AG04449 (cell line): Measurements from ENCODE around the gene PYDC2.
"Not testable (repeated sequence)": the region's sequence is repeated elsewhere in the genome, so short reads cannot be mapped to it uniquely, and the experiment has no call there.

Experiments
- CTCF ChIA-PET: fragments of 350-600 bp; formaldehyde crosslinking; extraction: SDS; loops from one replicate; lab custom pipeline; 2021; ENCODE audit warnings: antibody characterized with exemption; lab: Yijun Ruan, JAX
- POLR2A ChIA-PET: fragments of 400-600, 350-600 bp; formaldehyde crosslinking; extraction: SDS; loops from one replicate; lab custom pipeline; 2020; ENCODE audit warnings: antibody characterized with exemption, inconsistent platforms; lab: Yijun Ruan, JAX
- DNase-seq: peaks from one replicate; pipeline ENCODE4 v3.0.0-alpha.2; 2010; ENCODE audit warnings: low read depth, low spot score
- H3K4me3 ChIP-seq: 2 replicates; pipeline ENCODE4 v1.5.1; 2011; ENCODE audit warnings: low read depth, mild to moderate bottlenecking, control low read depth, low read length
- CTCF ChIP-seq: IDR thresholded peaks from one replicate; pipeline ENCODE4 v1.5.1; 2011; ENCODE audit warnings: mild to moderate bottlenecking, moderate library complexity, low read length, control low read depth, inconsistent platforms; ENCODE audit not compliant: insufficient read depth; ENCODE audit errors: missing control alignments

PYDC2 gene

DNA sequence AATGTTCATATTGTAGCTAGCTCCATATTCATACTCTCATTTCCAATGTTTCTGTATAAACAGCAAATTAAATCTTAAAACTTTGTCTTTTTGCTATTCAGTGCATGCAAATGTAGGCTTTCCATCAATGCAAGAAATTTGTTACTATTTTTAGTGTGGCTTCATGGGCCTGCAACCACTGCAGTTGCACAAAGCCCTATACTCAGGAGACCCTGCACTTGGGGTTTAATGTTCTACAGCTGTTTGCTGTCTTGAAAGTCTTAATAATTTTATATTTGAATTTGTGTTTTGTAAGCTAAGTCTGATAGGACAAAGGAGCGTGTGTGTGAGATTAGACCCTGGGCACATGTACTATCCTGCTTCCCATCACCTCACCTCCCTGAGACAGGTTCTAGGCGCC is 9.6 kb downstream of the PYDC2 start:
- no peak for TF ChIP-seq CTCF
- ChIA-PET POLR2A (no interaction called here), CTCF (no interaction called here)
- no peak for DNase-seq
- H3K4me3 ChIP-seq, result no peak overlapping the region

- ChIA-PET CTCF (no interaction called here), POLR2A (no interaction called here)
- no peak for TF ChIP-seq CTCF
- DNase-seq, result no peak
- no peak overlapping the region for H3K4me3 ChIP-seq
Measured at GRCh38 chr3:191473661-191474198, 12.8 kb downstream of the PYDC2 start.

DNA sequence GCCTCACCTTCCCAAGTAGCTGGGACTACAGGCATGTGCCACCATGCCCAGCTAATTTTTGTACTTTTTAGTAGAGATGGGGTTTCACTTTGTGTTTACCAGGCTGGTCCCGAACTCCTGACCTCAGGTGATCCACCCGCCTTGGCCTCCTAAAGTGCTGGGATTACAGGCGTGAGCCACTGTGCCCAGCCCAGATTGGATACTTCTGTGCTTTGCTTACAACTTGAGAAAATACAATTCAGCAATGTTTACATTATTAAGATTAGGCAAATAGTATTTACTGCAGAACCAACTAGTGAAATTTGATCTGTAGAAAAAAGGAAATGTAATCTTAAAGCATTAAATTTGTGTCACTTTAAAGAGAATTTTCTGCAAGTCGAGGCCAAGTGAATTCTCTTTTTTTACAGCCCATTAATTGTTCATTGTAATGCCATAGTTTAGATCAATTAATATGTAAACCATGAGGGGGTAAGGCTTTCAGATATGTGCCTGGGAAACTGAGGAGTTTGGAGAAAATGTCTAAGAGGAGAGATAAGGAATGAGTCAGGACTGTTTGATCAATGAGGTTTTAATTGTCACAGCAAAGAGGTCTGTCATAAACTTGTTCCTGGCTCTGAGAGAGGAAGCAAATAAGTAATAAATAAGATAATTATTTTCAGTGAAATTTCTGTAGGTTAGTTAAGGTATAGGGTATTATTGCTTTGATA is 15.3 kb downstream of the PYDC2 start:
- no peak for DNase-seq
- CTCF ChIA-PET, result no interaction called here
- POLR2A ChIA-PET, result no interaction called here
- no peak for TF ChIP-seq CTCF
- H3K4me3 ChIP-seq, result no peak overlapping the region

- POLR2A ChIA-PET, H3K4me3 ChIP-seq, DNase-seq, CTCF ChIA-PET: not testable (repeated sequence)
Measured at GRCh38 chr3:191483994-191484393, 23.0 kb downstream of the PYDC2 start.

DNA sequence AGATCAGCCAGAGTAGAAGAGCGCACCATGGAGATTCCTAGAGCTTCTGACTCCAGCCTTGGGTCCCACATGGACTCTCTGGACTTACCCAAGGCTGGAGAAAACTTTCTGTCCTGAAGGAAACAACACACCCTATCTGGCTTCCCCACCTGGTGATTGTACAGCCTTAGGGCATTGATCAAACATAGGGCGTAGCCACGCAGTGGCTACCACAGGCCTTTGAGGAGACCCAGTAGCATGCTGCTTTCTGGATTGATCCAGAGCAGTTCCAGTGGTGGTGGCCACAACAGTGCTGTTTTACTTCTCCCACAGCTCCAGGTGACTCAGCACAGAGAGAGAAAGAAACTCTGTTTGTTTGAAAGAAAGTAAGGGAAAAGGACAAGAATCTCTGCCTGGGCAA is 23.5 kb downstream of the PYDC2 start:
- no peak overlapping the region for H3K4me3 ChIP-seq
- ChIA-PET CTCF (no interaction called here), POLR2A (no interaction called here)
- TF ChIP-seq CTCF, result no peak
- DNase-seq, result no peak

DNA sequence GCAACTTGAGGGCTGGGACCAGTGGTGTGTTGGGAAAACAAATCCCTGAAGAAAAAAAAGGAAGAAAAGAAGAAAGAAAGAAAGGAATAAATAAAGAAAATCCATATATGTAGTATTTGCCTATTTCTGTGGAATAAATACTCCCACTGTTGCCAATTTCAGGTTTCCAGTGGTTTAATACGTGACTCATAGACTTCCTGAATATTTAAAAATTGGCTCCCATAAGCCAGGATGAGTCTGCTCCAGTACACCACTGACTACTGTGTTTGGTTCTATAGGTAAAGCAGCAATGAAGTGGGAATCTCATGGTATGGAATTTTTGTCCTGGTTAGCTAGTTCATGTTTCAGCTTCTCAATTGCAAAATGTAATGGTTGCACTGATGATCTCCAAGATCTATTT is 31.6 kb downstream of the PYDC2 start:
- H3K4me3 ChIP-seq, result no peak overlapping the region
- no peak for TF ChIP-seq CTCF
- POLR2A ChIA-PET, result no interaction called here
- no peak for DNase-seq
- CTCF ChIA-PET, result no interaction called here

GRCh38 chr3:191493336-191493735 is 32.4 kb downstream of the PYDC2 start:
- TF ChIP-seq CTCF, result no peak
- CTCF ChIA-PET, result no interaction called here
- POLR2A ChIA-PET, result no interaction called here
- no peak overlapping the region for H3K4me3 ChIP-seq
- no peak for DNase-seq
